ENCODE results near the gene SLC12A9. TPM values are rescaled to one million over a fixed set of nuclear protein-coding genes. Genes with fewer than 3 reads are reported as not detected.

SLC12A9 gene
- total and polyA plus RNA-seq, 7 donors: 2.2 to 4.7 (median 3.3) TPM

DNA sequence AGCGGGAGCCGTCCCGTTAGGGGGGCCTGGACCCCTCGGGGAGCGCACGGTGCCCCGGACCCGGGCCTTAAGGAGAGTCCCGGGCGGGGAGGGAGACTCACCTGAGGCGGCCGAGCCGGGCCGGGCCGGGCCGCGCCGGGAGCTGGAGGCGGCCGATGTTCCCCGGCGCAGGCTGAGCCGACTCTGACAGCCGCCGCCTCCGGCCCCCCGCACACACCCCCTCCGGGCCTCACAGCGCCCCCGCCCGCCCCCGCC, 43.1 kb downstream of the SLC12A9 start, which contains the start of gene ACHE:
Gene ACHE, minus strand, starts transcription at position 188 of the 255 bp plus-strand sequence. CDS start 1,656 bp downstream, outside the sequence.
- H3K4me3 ChIP-seq: peak within 1 kb of the TSS; percentile 79
- WGBS, 3 donors: 0 to 1% (median 0%) methylated on average over 4 to 32 of the region's 32 CpGs
- no peaks in the 10 kb centered on the region for H3K9me3 ChIP-seq
- peaks cover 0 to 6% (median 0%) of the 10 kb centered on the region in 3 donors for H3K27me3 ChIP-seq (ENCODE audit: insufficient read depth in 3 of 3, low read length in 2 of 3)
- H3K36me3 ChIP-seq (ENCODE audit: insufficient read depth in 1 of 2, low read depth in 1 of 2): no peaks in the 10 kb centered on the region
- H3K4me1 ChIP-seq: peaks cover 22% of the 10 kb centered on the region
- intact Hi-C loops (cut with DNase I): loop anchor here (5.0 kb wide), 1 partner anchor 182 kb away; no protein-coding TSS in a partner anchor
- ATAC-seq (peak in 3 of 4 donors; percentile 26 to 47 (median 45)), DNase-seq (no peak)
- TF ChIP-seq, protein P1, sequence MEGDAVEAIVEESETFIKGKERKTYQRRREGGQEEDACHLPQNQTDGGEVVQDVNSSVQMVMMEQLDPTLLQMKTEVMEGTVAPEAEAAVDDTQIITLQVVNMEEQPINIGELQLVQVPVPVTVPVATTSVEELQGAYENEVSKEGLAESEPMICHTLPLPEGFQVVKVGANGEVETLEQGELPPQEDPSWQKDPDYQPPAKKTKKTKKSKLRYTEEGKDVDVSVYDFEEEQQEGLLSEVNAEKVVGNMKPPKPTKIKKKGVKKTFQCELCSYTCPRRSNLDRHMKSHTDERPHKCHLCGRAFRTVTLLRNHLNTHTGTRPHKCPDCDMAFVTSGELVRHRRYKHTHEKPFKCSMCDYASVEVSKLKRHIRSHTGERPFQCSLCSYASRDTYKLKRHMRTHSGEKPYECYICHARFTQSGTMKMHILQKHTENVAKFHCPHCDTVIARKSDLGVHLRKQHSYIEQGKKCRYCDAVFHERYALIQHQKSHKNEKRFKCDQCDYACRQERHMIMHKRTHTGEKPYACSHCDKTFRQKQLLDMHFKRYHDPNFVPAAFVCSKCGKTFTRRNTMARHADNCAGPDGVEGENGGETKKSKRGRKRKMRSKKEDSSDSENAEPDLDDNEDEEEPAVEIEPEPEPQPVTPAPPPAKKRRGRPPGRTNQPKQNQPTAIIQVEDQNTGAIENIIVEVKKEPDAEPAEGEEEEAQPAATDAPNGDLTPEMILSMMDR (IDR thresholded peaks at IDR 0.05): no peak
- peak within 1 kb of the TSS; percentile 85 for H3K27ac ChIP-seq

DNA sequence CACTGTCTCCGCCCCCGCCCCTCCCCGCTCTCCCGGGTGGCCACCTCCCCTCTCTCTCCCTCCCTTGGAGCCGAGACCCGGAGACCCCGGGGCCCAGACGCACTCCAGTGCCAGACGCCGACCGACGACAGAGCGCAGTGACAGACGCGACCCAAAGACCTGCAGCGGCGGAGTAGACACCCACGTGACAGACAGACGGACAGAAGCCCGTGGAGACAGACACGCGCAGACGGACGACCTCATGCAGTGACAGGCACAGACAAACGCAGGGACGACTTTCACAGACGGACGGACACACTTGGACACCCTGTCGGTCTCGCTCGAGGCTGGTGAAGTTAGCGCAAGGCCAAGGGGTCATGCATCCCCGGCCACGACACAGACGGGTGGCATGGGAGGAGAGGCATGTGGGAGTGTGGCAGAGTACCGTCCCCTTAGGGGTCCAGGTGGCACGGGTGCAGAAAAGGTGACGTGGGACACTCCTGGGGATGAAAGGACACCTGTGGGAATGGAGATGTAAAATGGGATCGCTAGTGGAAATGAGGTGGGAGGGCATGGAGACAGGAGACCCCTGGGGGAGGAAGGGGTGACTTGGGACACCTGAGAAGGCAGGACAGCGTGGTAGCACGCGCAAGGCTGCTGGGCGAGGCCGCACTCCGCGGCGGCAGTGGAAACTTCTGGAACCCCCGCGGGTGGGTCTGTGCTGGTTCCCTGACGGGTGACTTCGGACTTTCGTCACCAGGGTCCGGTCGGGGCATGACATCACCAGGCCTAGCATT, 43.6 kb downstream of the SLC12A9 start:
- DNase-seq: peak; percentile 56 to 81
- intact Hi-C loops (cut with DNase I): loop anchor here (2.0 to 5.0 kb wide), 2 partner anchors 71 to 181 kb away; no protein-coding TSS in a partner anchor

DNA sequence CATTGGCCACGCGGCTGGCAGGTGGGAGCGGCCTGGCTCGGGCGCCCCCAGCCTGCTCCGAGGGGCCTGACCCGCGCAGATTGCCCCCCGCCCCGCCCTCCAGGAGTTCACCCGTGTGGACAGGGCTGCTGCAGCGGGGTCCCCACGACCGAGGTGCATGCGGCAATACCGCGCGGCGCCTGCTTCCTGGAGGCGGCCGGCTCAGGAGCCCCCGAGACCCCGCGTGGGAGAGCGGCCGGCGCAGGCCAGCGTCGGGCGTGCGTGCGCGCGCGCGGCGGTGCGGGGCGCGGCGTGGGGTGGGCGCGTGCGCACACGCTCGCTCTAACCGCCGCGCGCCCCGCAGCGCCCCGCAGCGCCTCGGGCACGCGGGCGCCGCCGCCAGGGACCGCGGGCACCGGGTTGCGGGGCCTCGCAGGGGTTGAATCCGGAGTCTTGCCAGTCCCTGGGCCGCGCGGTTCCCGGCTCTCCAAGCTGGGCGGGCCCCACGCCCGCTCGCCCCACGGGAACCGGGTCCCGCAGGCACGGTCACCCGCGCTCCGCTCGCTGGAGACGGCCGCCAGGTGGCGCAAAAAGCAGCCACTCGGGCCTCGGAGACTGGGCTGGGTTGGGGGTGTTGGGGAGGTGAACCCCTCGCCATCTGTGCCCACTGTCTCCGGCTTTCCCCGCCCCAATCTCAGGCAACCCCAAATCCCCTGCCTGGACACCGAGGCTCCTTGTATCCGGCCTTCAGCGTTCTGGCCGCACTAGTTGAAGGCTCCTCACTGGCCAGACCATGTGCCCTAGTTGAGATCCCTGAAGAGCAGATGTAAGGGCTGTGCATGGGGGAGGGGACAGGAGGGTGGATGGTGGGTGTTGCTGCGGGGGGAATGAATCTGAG, 44.5 kb downstream of the SLC12A9 start:
- H3K27me3 ChIP-seq (ENCODE audit: insufficient read depth in 3 of 3, low read length in 2 of 3): peaks cover 0 to 6% (median 0%) of the 10 kb centered on the region in 3 donors
- peaks cover 16% of the 10 kb centered on the region for H3K4me1 ChIP-seq
- 0 to 2% (median 1%) methylated on average over 46 to 95 of the region's 95 CpGs for WGBS, 3 donors
- peak overlapping the region; percentile 85 for H3K27ac ChIP-seq
- H3K9me3 ChIP-seq: no peaks in the 10 kb centered on the region
- DNase-seq (peak; percentile 75 to 77), ATAC-seq (peak in 2 of 4 donors; percentile 23 to 24)
- H3K4me3 ChIP-seq: peak overlapping the region; percentile 79
- intact Hi-C loops (cut with DNase I): loop anchor here (1.0 to 5.0 kb wide), 3 partner anchors 70 to 180 kb away; no protein-coding TSS in a partner anchor
- TF ChIP-seq, protein P1 (IDR thresholded peaks at IDR 0.05): peak; percentile 73
- no peaks in the 10 kb centered on the region for H3K36me3 ChIP-seq (ENCODE audit: insufficient read depth in 1 of 2, low read depth in 1 of 2)

More for the DNA sequence above, 43.6 kb downstream of the SLC12A9 start:
- Histone ChIP-seq H3K27ac (peak overlapping the region; percentile 85), H3K4me3 (peak overlapping the region; percentile 79), H3K9me3 (no peaks in the 10 kb centered on the region), H3K27me3 (ENCODE audit: insufficient read depth in 3 of 3, low read length in 2 of 3) (peaks cover 0 to 6% (median 0%) of the 10 kb centered on the region in 3 donors), H3K4me1 (peaks cover 17% of the 10 kb centered on the region), H3K36me3 (ENCODE audit: insufficient read depth in 1 of 2, low read depth in 1 of 2) (no peaks in the 10 kb centered on the region)
- WGBS, 3 donors: 1 to 2% (median 1%) methylated on average over 39 to 54 of the region's 54 CpGs
- peak; percentile 45 to 65 (median 52) for ATAC-seq
- TF ChIP-seq, protein P1 (IDR thresholded peaks at IDR 0.05): no peak

DNA sequence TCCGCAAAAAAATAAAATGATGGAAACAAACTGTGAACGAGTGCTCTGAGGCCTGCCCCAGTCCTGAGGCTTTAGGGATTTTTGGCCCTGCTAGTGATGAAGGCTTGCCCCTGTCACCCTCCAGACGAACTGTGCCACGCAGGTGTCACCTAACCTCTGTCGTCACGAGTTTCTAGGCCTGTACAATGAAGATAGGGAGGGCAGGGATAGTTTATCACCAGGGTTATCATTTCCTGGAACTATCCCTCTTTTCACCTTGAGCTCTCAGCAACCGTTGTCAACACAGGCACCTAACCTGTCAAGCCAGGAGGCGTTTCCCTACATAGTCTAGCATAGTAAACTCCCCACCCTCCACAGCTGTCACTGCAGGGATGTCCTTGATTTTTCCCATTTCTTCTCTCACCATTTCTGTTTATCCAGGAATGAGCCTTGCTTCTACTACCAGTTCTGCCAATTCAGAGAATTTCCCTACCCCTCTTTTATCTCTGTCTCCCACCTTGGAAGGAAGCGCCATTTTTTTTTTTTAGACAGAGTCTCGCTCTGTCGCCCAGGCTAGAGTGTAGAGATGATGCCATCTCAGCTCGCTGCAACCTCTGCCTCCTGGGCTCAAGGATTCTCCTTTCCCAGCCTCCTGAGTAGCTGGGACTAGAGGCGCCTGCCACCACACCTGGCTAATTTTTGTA, 45.4 kb downstream of the SLC12A9 start:
- TF ChIP-seq, protein P1 (IDR thresholded peaks at IDR 0.05): no peak
- no peak for ATAC-seq
- intact Hi-C loops (cut with DNase I): loop anchor here (1.0 to 5.0 kb wide), 3 partner anchors 69 to 179 kb away; no protein-coding TSS in a partner anchor
- Histone ChIP-seq H3K27me3 (ENCODE audit: insufficient read depth in 3 of 3, low read length in 2 of 3) (peaks cover 0 to 6% (median 0%) of the 10 kb centered on the region in 3 donors), H3K4me1 (peaks cover 14% of the 10 kb centered on the region), H3K36me3 (ENCODE audit: insufficient read depth in 1 of 2, low read depth in 1 of 2) (no peaks in the 10 kb centered on the region), H3K27ac (no peak overlapping the region), H3K4me3 (no peak overlapping the region), H3K9me3 (no peaks in the 10 kb centered on the region)
- WGBS, 3 donors: 65 to 80% (median 70%) methylated on average over 13 of the region's 13 CpGs
- DNase-seq: no peak
